NCI-H128 (cell line): ENCODE data around the gene AP3S1.
"Not testable (repeated sequence)": the region's sequence is repeated elsewhere in the genome, so short reads cannot be mapped to it uniquely, and the experiment has no call there.

ENCODE experiments used
- DNase-seq: peaks from one replicate; lab custom pipeline; 2025; ENCODE audit not compliant: unreplicated experiment; lab: John Stamatoyannopoulos, UW

AP3S1 gene

DNA sequence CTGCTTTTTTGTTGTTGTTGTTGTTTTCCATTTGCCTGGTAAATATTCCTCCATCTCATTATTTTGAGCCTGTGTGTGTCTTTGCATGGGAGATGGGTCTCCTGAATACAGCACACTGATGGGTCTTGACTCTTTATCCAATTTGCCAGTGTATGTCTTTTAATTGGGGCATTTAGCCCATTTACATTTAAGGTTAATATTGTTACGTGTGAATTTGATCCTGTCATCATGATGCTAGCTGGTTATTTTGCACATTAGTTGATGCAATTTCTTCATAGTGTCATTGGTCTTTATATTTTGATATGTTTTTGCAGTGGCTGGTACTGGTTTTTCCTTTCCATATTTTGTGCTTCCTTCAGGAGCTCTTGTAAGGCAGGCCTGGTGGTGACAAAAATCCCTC is 16.8 kb upstream of the AP3S1 start:
- not testable (repeated sequence) for DNase-seq

DNA sequence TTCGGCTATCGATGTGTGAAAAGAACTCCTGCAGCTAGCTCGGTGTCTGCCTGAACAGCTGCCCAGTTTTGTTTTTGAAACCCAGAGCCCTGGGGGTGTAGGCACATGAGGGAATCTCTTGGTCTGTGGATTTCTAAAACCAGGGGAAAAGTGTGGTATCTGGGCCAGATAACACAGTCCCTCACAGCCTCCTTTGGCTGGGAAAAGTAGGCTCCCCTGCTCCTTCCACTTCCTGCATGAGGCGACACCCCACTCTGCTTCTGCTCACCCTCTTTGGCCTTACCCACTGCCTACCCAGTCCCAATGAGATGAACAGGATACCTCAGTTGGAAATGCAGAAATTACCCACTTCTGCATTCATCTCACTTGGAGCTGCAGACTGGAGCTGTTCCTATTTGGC is 15.8 kb upstream of the AP3S1 start:
- no peak for DNase-seq

DNA sequence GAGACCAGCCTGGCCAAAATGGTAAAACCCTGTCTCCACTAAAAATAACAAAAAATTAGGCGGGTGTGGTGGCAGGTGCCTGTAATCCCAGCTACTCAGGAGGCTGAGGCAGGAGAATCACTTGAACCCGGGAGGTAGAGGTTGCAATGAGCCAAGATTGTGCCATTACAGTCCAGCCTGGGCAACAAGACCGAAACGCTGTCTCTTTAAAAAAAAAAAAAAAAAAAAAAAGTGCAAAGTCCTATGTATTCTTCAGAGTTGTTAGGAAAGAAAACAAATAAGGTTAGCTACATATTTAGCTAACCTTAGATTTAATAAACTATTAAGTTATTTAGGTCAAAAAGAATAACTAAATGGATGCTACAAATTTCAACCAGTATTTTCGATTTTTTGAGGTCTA is 11.8 kb upstream of the AP3S1 start:
- DNase-seq: no peak

DNA sequence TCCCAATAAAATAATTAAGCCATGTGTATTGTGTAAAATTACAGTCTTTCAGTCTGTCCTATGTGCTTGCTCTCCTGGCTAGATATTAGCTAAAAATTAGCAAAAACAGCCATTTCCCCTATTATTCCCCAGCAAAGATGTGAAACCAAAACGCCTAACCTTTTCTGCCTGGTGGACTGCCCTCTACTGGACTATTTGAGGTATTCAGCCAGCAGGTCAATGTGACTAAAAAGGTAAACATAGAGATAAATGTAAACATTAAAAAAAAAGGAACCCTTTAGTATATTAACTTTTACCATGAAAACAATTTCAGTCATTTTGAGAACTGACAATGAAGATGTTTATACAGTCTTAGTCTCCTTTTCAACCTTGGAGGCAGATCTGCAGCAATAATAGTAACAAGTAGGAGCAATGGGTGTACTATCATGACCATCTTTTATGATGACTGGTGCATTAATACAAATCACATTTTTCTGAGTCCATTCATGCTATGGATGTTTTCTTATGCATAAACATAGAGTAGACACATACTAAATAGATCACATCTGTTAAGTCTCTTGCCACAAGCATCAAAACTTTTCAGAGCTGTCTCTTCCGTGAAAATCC is 10.5 kb upstream of the AP3S1 start:
- no peak for DNase-seq

DNA sequence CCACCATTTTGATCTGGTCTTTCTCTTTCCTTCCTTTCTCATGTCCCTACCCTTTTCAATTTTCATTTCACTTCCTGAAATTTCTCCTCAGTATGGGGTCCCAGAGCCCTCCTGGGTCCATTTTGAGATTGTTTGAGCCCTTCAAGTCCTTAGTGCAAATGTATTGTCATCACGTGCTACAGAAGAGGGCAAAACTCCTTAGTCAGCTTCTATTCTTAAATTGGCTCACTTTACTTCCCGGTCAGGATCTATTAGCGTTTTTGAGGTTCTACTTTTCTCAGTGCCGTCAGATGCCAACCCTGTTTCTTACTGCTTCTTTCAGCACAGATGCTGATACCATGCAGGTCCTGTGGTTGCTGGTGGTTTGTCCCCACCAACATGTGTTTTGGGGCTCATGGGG is 6.3 kb upstream of the AP3S1 start:
- no peak for DNase-seq

DNA sequence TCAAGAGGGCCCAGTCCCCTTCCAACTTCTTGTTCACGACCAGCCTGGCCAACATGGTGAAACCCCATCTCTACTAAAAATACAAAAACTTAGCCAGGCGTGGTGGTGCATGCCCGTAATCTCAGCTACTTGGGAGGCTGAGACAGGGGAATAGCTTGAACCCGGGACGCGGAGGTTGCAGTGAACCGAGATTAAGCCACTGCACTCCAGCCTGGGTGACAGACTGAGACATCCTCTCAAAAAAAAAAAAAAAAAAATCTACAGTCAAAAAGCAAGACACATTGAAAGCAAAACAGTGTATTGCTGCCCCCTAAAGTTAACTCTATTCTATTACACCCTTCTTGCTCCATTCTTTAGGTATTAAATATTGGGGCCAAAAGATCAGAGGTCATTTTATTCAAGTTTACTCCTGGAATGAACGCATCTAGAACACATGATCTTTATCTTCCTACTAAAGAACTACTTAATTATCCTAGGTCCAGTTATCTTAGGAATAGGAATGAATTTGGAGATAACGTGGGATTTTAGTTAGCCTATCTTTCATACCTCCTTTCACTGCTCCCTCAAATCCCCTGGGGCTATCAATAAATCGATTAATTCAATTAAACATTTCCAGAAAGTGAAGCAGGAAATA is 2.7 kb upstream of the AP3S1 start:
- no peak for DNase-seq

DNA sequence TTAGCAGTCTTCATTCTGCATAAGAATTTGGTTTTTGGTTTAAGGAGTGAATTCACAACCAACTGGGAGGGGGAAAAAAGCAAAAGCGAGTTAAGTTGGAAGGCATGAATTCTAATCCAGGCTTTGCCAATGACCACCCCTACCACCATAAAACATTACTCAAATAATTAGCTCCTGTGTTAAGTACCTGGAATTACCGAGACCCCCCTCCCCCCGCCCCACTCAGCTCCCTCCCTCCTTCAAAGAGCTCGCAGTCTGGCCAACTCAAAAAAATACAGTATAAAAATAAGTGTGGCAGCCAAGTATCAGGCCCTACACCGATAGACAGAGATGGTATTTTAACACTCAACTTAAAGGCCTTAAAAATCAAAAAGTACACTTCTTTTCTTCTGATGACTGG is 862 bp upstream of the AP3S1 start:
- no peak for DNase-seq

DNA sequence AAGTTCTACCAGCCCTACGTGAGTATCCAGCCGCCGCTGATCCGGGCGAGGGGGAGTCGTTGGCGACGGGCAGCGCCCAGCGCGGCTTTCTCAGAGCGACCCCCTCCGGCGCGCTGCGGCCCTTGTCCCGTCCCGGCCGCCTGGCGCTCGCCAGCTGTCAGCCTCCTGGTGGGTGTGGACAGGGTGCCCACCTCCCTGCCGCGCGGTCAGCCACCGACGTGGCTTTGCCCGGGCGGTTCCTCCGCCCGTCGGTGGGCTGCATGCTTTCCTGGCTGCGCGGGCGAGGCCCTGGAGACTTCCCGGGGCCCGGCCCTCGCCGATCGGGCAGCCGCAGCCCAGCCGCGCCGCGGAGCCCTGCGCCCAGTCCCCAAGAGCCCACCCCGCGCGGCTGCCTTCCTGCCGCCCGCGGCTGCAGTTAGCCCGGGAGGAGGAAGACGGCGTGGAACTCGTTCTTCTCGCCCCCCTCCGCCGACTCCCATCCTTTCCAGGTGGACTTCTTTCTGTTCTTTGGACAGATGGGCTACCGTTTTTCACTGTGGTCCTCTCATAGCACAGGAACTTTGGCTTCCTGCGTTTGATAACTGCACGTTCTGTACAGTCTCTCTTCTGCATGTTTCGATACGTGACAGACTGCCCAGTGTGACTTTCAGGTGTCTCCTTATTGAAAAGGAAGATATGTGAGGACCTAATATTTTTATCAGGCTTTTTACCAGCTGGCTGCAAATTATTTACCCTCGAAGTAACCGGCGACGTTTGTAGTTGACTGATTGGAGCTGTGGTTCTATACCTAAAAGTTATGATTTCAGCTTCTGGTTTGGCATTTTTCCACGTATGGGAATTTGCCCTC is 577 bp downstream of the AP3S1 start:
- no peak for DNase-seq

DNA sequence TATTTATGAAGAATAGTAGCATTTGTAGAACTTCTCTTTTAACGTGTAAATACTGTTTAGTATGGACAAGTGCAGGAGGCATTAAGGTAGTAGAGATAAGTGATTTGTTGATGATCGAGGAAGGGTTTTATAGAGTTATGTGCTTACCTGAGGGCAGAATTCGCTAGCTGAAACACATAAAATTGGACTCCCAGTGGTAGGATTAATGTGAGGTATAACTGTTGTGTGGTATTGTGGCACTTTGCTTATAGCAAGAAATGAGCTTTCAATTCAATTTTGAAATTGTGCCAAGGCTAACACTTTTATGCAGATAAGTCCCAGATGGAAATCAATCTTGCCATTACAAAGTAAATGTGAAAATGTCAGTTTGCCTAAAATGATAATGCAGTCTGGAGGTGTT is 1.2 kb downstream of the AP3S1 start:
- no peak for DNase-seq

DNA sequence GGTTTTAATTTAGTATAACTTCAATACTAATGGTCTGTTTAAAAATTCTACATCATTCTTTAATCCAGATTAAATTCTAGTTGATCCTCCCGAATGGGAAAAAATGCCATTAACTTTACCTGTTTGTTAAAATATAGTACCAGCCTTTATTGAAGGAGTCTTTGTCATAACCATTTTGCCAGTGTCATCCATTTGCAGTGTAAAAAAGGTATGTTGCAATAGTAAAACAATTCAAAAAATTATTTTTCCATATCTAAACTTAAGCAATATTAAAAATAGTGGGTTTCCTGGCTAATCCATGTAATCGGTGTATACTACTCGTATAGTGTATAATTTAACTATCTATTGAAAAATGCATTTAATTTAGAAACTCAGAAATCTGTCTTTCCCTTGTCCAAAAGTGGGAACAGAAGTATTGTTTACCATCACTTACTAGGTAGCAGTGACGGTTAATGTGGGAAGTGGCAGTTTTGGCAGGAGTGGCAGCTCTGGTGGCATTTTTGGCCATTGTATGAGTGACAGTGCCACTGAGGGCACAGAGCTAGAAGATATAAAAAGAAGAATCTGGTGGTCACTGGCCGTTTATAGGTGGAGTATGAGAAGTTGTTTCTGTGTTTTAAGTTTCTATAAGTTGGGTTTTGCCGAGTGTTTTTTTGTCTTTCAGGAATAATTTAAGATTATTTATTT is 1.9 kb downstream of the AP3S1 start:
- DNase-seq: no peak

DNA sequence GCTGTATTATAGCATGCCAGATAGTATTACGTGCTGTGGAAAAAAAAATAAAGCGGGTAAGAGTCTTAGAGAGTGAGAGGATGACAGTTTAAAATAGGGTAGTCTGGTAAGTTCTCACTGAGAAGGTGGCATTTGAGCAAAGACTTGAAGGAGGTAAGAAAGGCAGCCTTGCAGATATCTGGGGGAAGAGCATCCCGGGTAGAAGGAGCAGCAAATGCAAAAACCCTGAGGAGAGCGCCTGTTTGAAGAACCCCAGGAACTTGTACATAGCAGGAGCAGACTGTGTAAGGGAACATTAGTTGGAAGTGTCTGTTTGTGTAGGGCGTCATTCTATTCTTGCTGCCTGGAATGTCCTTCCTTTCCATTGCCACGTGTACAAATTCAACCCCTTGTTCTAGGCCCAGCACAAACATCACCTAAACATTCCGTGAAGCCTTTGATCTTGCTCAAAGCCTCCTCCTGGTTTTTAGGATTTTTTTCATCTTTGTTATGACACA is 2.6 kb downstream of the AP3S1 start:
- no peak for DNase-seq

DNA sequence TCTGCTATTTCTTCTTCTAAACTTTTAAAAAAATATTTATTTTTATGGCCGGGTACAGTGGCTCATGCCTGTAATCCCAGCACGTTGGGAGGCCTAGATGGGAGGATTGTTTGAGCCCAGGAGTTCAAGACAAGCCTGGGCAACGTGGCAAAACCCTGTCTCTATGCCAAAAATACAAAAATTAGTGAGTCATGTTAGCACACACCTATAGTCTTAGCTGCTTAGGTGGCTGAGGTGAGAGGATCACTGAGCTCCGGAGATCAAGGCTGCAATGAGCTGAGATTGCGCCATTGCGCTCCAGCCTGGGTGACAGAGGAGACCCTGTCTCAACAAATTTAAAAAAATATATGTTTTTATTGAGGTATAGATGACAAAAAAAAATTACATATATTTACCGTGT is 5.6 kb downstream of the AP3S1 start:
- no peak for DNase-seq

DNA sequence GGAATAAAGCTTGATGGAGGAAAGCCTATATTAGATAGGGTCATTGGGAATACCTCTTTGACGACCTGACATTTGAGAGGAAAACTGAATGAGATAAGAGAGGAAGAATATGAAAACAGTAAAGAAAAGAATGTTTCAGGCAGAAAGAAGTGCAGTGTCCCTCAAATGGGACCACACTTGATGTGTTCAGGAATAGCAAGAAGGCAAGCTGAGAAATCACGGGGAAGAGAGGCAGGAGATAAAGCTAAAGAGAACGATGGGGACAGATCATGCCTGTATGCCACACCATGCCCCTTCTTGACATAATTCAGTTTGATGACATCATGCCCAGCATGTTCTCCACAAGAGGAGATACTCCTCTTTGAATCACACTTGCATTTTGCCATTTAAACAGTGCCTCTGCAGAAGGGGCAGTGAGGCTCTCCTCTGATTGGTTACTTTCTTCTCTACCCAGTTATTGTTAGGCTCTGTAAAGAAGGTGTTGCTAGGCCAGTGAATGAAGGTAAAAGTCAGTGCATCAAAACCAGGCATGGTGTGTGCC is 7.6 kb downstream of the AP3S1 start:
- DNase-seq: no peak

DNA sequence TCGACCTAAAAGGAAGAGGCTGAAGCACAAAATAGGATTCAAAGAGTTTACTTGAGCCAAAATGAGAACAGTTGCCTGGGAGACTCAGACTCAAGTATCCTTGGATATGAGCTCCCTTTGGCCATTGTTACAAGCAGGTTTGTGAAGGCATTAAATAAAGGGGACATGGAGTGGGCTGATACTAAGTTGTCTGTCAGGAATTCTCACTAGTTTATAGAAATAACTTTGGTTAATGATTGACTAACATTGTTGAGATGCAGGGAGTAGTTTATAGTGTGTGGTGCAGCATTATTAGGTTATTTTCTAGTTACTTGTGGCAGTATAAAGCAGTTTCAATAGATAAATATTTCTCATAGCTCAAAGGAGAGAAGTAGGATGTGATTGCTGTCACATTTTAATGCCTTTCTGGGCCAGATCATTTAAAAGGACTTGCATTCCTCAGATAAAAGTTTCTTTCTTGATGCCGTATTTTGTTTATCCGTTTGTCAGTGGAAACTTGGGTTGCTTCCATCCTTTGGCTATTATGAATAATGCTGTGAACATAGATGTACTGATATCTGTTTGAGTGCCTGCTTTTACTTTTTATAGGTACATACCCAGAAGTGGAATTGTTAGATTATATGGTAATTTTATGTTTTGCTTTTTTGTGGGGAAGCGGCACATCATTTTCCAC is 9.1 kb downstream of the AP3S1 start:
- DNase-seq: no peak

DNA sequence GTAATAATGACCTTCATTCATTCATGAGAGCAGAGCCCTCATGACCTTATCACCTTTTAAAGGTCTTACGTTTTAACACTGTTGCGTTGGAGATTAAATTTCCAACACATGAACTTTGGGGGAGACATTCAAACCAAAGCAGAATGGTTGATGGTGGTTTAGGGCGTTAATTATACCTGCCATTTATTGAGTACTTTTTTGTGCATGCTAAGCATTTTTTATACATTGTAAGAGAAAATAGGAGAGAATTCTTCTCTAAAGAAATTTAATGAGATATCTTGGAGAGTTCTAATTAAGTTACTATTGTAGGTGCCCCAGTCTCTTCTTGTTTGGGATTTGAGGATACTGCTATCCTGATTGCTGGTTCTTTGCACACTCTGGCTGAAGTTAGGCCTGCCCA is 12.4 kb downstream of the AP3S1 start:
- DNase-seq: no peak

DNA sequence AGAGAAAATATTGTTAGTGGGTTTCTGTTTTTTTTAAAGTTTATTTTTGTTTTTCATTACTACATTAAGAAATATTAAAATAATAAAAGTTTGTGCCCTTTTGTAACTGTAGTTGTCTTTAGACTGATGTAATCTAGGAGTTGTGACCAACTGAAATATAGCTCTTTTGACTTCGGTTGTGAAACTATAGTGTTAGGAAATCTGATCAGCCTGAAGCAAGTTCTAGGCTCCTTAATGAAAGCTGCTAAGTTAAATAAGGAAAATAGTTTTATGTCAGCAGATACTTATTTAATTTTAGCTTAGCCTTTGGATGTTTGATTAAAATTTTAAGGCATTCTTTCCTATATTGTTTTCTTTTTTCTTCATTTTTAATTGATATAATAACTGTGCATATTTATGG is 14.2 kb downstream of the AP3S1 start:
- no peak for DNase-seq

DNA sequence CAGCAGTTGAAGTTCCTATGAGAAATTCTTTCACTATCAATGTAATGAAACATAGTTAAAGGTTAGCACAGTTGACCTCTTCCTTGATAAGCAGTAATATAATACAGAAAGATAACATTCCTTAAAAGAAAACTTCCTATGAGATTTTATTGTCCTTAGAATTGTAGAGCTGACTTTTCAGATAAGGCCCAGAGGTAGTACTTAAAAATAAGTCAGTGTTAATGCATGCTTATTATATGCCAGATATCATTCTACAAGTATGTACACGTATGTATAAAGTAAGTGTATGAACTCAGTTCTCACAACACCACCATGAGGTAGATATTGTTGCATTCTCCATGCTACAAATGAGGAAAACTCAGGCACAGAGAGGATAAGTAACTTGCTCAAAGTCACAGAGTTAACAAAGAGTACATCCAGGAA is 15.3 kb downstream of the AP3S1 start:
- no peak for DNase-seq

DNA sequence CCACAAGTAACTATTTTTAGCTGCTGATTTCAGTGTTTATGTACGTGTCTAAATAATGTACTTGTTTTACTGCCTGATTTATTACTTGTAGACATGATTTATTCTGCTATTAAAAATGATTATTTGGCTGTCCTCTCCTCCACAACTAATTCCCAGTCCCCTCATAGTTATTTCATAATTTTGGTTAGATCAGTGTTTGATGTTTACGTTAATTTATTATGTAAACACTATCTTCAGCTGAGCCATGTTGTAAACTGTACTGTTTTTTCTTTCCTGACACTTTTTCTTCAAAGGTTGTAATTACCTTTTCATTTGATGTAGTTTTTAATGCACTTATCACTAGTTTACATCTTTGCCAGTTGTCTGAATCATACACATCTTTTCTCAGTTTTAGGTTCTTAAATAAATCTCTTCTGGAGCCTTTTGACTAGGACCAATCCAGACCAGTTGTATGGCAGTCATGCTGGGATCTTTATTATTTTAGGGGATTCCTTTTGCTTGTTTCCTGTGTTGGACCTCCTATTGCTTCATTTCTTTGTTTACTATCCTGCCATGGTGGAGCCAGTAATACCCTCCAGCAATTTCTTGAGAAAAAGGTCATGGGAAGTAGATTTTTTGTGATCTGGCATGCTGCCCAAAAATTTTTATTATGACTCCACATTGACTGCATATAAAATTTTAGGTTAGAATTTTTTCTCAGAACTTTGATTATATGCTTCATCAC is 16.1 kb downstream of the AP3S1 start:
- DNase-seq: no peak

DNA sequence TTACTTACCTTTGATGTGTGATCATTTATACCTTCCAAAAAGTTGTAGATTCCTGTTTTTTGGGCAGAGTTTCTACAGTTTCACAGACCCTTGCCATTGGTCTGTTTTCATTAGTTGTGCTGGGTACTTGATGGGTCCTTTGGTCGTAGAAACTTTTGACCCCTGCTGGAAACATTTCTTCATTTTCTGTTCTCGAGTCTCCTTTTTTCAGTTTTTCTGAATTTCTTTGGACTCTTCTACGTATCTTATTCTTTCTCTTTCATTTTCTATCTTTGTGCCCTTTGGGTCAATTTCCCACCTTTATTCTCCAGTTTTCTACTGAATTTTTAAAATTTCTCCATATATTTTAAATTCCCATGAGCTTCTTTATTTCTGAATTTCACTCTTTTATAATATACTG is 16.7 kb downstream of the AP3S1 start:
- DNase-seq: no peak

DNA sequence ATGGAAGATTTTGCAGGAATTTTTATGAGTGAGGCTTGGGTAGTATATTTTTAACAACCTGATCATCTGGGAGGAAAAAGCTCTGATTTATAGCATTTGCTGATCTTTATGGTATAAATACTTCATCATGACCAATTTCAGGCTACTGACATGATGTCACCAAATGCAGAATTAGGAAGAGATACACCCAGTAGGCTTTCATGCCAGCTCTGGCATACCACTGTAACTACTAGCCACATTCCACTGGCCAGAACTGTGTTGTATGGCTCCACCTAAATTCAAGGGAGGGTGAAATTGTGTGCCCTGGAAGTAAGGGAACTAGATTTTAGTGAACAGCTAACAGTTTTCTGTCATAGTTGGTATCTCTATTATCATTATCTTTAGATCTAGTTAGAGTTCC is 17.6 kb downstream of the AP3S1 start:
- no peak for DNase-seq
